Measurements from ENCODE around the gene PLAGL2.

Gene PLAGL2

GRCh38 chr20:32236048-32236533, 28.5 kb upstream of the PLAGL2 start:
- H3K4me1 ChIP-seq (ENCODE audit: control insufficient read depth, low read length): peaks cover 39% of the 10 kb centered on the region
- H3K9me2 ChIP-seq (replicated peaks; ENCODE audit: control insufficient read depth, low read length): no peaks in the 10 kb centered on the region
- H3K36me3 ChIP-seq (ENCODE audit: control insufficient read depth, low read length): peaks cover 64% of the 10 kb centered on the region
- H3K79me2 ChIP-seq (ENCODE audit: control insufficient read depth, low read length): no peaks in the 10 kb centered on the region
- H3F3A ChIP-seq (ENCODE audit: control insufficient read depth, insufficient read depth): peaks cover 15% of the 10 kb centered on the region
- no peak overlapping the region for H3K4me3 ChIP-seq (ENCODE audit: low read length)
- no peak for TF ChIP-seq CTCF (IDR thresholded peaks at IDR 0.05; ENCODE audit: low read depth, low read length, poor library complexity, severe bottlenecking)
- no peak for TF ChIP-seq EZH2phosphoT487 (IDR thresholded peaks at IDR 0.05; ENCODE audit: borderline replicate concordance, low read length)
- H3K27ac ChIP-seq (ENCODE audit: low read depth, low read length): no peak overlapping the region
- no peaks in the 10 kb centered on the region for H3K9me3 ChIP-seq (ENCODE audit: control insufficient read depth, insufficient read depth, low read length)
- no peaks in the 10 kb centered on the region for H3K27me3 ChIP-seq (ENCODE audit: control insufficient read depth, low read length)
- H3K4me2 ChIP-seq (ENCODE audit: low read length): no peak overlapping the region
- no peaks in the 10 kb centered on the region for H4K20me1 ChIP-seq (ENCODE audit: control insufficient read depth, insufficient read depth, low read depth, low read length)

GRCh38 chr20:32235331-32236047, 27.9 kb upstream of the PLAGL2 start:
- H4K20me1 ChIP-seq (ENCODE audit: control insufficient read depth, insufficient read depth, low read depth, low read length): no peaks in the 10 kb centered on the region
- no peaks in the 10 kb centered on the region for H3K9me2 ChIP-seq (replicated peaks; ENCODE audit: control insufficient read depth, low read length)
- no peak overlapping the region for H3K27ac ChIP-seq (ENCODE audit: low read depth, low read length)
- no peaks in the 10 kb centered on the region for H3K79me2 ChIP-seq (ENCODE audit: control insufficient read depth, low read length)
- no peaks in the 10 kb centered on the region for H3K9me3 ChIP-seq (ENCODE audit: control insufficient read depth, insufficient read depth, low read length)
- H3K27me3 ChIP-seq (ENCODE audit: control insufficient read depth, low read length): no peaks in the 10 kb centered on the region
- H3K4me2 ChIP-seq (ENCODE audit: low read length): no peak overlapping the region
- H3F3A ChIP-seq (ENCODE audit: control insufficient read depth, insufficient read depth): peaks cover 16% of the 10 kb centered on the region
- H3K4me3 ChIP-seq (ENCODE audit: low read length): no peak overlapping the region
- TF ChIP-seq CTCF (IDR thresholded peaks at IDR 0.05; ENCODE audit: low read depth, low read length, poor library complexity, severe bottlenecking): no peak
- no peak for TF ChIP-seq EZH2phosphoT487 (IDR thresholded peaks at IDR 0.05; ENCODE audit: borderline replicate concordance, low read length)
- peaks cover 69% of the 10 kb centered on the region for H3K36me3 ChIP-seq (ENCODE audit: control insufficient read depth, low read length)
- H3K4me1 ChIP-seq (ENCODE audit: control insufficient read depth, low read length): peaks cover 34% of the 10 kb centered on the region

GRCh38 chr20:32234135-32234808, 26.7 kb upstream of the PLAGL2 start:
- Histone ChIP-seq H3K4me1 (ENCODE audit: control insufficient read depth, low read length) (peaks cover 22% of the 10 kb centered on the region), H3K27me3 (ENCODE audit: control insufficient read depth, low read length) (no peaks in the 10 kb centered on the region), H3K9me2 (replicated peaks; ENCODE audit: control insufficient read depth, low read length) (no peaks in the 10 kb centered on the region), H3K27ac (ENCODE audit: low read depth, low read length) (no peak overlapping the region), H3K79me2 (ENCODE audit: control insufficient read depth, low read length) (no peaks in the 10 kb centered on the region), H3K4me2 (ENCODE audit: low read length) (no peak overlapping the region), H3K36me3 (ENCODE audit: control insufficient read depth, low read length) (peaks cover 74% of the 10 kb centered on the region), H3K9me3 (ENCODE audit: control insufficient read depth, insufficient read depth, low read length) (no peaks in the 10 kb centered on the region), H4K20me1 (ENCODE audit: control insufficient read depth, insufficient read depth, low read depth, low read length) (no peaks in the 10 kb centered on the region), H3F3A (ENCODE audit: control insufficient read depth, insufficient read depth) (peaks cover 16% of the 10 kb centered on the region), H3K4me3 (ENCODE audit: low read length) (no peak overlapping the region)
- TF ChIP-seq CTCF (IDR thresholded peaks at IDR 0.05; ENCODE audit: low read depth, low read length, poor library complexity, severe bottlenecking) (no peak), EZH2phosphoT487 (IDR thresholded peaks at IDR 0.05; ENCODE audit: borderline replicate concordance, low read length) (no peak)

Measured in DOHH2 (cell line).